HL-60 (cell line): ENCODE results near the gene ZCCHC24.

Experiments
- REST ChIP-seq: IDR thresholded peaks from 2 replicates; pipeline ENCODE4 v1.6.1; 2012; ENCODE audit warnings: low read depth; ENCODE audit not compliant: insufficient replicate concordance
- SPI1 ChIP-seq: IDR thresholded peaks from 2 replicates; pipeline ENCODE4 v1.6.1; 2012; ENCODE audit warnings: low read depth, mild to moderate bottlenecking, borderline replicate concordance
- TF ChIP-seq, protein P1 (sequence below): IDR thresholded peaks from one replicate; pipeline ENCODE4 v1.5.1; 2011; ENCODE audit warnings: low read length, control low read depth, inconsistent platforms; ENCODE audit not compliant: insufficient read depth

- TF ChIP-seq, protein P1, sequence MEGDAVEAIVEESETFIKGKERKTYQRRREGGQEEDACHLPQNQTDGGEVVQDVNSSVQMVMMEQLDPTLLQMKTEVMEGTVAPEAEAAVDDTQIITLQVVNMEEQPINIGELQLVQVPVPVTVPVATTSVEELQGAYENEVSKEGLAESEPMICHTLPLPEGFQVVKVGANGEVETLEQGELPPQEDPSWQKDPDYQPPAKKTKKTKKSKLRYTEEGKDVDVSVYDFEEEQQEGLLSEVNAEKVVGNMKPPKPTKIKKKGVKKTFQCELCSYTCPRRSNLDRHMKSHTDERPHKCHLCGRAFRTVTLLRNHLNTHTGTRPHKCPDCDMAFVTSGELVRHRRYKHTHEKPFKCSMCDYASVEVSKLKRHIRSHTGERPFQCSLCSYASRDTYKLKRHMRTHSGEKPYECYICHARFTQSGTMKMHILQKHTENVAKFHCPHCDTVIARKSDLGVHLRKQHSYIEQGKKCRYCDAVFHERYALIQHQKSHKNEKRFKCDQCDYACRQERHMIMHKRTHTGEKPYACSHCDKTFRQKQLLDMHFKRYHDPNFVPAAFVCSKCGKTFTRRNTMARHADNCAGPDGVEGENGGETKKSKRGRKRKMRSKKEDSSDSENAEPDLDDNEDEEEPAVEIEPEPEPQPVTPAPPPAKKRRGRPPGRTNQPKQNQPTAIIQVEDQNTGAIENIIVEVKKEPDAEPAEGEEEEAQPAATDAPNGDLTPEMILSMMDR = no peak
- TF ChIP-seq REST (no peak), SPI1 (no peak)
Measured at GRCh38 chr10:79470096-79470495, 24.7 kb upstream of the ZCCHC24 start.
